HAP-1 (cell line): ENCODE results near the gene AREL1.
"Not testable (repeated sequence)": the region's sequence is repeated elsewhere in the genome, so short reads cannot be mapped to it uniquely, and the experiment has no call there.

Experiments
- DNase-seq, 2 experiments: peaks; one replicate each; pipeline ENCODE4 v3.0.0-alpha.2; 2016 to 2020; ENCODE audit warnings: low spot score in 2 of 2
- H3K27me3 ChIP-seq: fragments of 250-450 bp; sonication (Bioruptor Pico); 2 replicates; pipeline ENCODE4 v1.5.1; 2020; ENCODE audit warnings: low read depth, mild to moderate bottlenecking, moderate library complexity
- H3K36me3 ChIP-seq: fragments of 250-450 bp; sonication (Bioruptor Pico); replicated peaks from 2 replicates; pipeline ENCODE4 v1.5.1; 2020; ENCODE audit warnings: mild to moderate bottlenecking
- H3K4me1 ChIP-seq: fragments of 250-450 bp; sonication (Bioruptor Pico); 2 replicates; pipeline ENCODE4 v1.5.1; 2020; ENCODE audit warnings: mild to moderate bottlenecking
- H3K4me3 ChIP-seq: fragments of 250-450 bp; sonication (Bioruptor Pico); 2 replicates; pipeline ENCODE4 v1.5.1; 2020; ENCODE audit warnings: mild to moderate bottlenecking, moderate library complexity
- H3K9me3 ChIP-seq: fragments of 250-450 bp; sonication (Bioruptor Pico); 2 replicates; pipeline ENCODE4 v1.5.1; 2020; ENCODE audit warnings: mild to moderate bottlenecking, moderate library complexity
- in situ Hi-C: fragments of 300-500 bp; cut with MboI; formaldehyde crosslinking; loops from 3 replicates; pipeline ENCODE4 v1.14.3; 2020; ENCODE audit warnings: low sequenced_read_pairs, inconsistent platforms, mixed read lengths

The AREL1 gene, protein sequence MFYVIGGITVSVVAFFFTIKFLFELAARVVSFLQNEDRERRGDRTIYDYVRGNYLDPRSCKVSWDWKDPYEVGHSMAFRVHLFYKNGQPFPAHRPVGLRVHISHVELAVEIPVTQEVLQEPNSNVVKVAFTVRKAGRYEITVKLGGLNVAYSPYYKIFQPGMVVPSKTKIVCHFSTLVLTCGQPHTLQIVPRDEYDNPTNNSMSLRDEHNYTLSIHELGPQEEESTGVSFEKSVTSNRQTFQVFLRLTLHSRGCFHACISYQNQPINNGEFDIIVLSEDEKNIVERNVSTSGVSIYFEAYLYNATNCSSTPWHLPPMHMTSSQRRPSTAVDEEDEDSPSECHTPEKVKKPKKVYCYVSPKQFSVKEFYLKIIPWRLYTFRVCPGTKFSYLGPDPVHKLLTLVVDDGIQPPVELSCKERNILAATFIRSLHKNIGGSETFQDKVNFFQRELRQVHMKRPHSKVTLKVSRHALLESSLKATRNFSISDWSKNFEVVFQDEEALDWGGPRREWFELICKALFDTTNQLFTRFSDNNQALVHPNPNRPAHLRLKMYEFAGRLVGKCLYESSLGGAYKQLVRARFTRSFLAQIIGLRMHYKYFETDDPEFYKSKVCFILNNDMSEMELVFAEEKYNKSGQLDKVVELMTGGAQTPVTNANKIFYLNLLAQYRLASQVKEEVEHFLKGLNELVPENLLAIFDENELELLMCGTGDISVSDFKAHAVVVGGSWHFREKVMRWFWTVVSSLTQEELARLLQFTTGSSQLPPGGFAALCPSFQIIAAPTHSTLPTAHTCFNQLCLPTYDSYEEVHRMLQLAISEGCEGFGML

DNA sequence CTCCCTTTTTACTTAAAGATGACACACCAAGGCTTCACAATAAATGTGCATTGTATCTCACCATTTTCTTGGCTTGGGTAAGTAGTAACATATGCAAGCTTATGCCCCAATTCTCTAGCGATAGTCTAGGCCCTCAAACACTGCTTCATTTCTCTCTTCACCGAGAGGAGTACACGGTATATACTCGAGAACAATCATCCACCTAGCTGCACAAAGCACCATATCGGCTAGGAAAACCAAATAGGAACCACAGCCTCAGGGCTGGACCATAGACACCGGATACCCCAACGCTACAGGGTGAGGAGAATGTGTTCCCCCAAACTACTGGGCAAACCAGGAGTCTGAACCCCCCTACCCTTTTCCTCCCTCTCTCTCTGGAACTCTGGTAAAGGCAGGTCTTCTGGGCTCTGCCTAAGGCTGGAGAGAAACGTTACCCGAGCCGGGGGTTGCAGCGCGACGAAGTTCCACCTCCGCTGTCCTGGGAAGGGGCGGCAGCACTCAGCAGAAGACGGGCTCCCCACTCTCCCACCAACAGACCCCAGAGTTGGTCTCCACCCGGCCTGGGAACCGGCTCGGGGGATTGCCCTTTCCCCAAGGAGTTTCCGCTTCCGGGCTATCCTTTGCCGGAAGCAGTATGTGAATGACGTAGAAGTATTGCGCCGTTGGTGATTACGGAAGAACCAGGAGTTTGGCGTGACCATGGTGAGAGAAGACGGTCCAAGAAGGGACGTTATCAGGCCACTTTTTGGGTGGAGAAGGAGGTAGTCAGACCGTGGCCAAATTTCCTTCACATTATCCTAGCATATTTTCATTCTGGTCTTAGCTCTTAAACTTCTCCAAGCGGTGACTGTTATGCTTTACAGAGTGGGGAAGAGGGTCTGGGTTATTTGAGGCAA lies at the start of gene AREL1, which contains the start of gene FCF1:
Gene AREL1, minus strand, starts transcription at position 582 of the 896 bp plus-strand sequence. CDS start 27,465 bp downstream, outside the sequence.
Gene FCF1, plus strand, starts transcription at position 646 of the 896 bp plus-strand sequence. Its CDS starts 54 bp downstream, at position 700.
- Histone ChIP-seq H3K9me3 (no peaks in the 10 kb centered on the region), H3K36me3 (peaks cover 25% of the 10 kb centered on the region), H3K27me3 (no peaks in the 10 kb centered on the region), H3K4me3 (peak within 1 kb of the TSS; percentile 68), H3K4me1 (peaks cover 5% of the 10 kb centered on the region)
- DNase-seq, result peak; percentile 84 to 86
- in situ Hi-C loops, result no loop called here

DNA sequence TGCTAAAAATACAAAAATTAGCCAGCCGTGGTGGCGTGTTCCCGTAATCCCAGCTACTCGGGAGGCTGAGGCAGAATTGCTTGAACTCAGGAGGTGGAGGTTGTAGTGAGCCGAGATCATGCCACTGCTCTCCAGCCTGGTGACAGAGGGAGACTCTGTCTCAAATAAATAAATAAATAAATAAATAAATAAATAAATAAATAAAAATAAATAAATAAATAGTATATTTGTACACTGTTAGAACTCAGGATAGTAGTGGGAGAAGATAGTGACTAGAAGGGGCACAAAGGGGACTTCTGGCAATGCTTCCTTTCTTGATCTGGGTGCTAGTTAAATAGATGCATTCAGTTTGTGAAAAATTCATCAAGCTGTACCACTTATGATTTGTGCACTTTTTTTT lies 45.6 kb upstream of the AREL1 start:
- H3K27me3 ChIP-seq, H3K4me1 ChIP-seq, DNase-seq, H3K4me3 ChIP-seq, in situ Hi-C loops, H3K9me3 ChIP-seq, H3K36me3 ChIP-seq: not testable (repeated sequence)

DNA sequence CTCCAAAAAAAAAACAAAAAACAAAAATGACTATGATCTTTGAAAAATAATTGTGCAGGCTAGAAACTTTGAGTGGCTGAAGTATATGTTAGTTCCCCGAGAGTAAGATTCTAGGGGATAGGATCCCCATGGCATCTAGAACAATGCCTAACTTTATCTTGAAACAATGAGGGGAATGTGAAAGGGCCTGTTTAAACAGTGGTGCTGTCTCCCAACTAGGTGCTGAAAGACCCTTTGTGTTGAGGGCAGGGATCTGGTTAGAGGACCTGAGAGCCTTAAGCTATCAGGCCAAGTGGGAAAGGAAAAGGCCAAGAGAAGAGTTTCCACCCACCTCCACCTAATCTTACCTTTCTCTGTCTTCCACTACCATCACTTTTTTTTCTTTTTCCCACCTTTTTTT lies 43.4 kb upstream of the AREL1 start:
- DNase-seq, result no peak
- H3K36me3 ChIP-seq, result no peaks in the 10 kb centered on the region
- no peaks in the 10 kb centered on the region for H3K27me3 ChIP-seq
- no peaks in the 10 kb centered on the region for H3K9me3 ChIP-seq
- in situ Hi-C loops, result no loop called here
- no peak overlapping the region for H3K4me3 ChIP-seq
- H3K4me1 ChIP-seq, result no peaks in the 10 kb centered on the region

DNA sequence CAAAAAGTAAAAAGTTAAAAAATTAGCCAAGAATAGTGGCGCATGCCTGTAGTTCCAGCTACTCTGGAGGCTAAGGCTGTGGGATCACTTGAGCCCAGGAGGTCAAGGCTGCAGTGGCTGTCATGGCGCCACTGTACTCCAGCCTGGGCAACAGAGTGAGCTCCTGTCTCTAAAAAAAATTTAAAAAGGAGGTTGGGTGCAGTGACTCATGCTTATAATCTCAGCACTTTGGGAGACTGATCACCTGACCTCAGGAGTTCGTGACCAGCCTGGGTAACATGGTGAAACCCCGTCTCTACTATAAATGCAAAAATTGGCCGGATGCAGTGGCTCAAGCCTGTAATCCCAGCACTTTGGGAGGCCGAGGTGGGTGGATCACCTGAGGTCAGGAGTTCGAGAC lies 42.0 kb upstream of the AREL1 start:
- in situ Hi-C loops, result no loop called here
- Histone ChIP-seq H3K4me1 (no peaks in the 10 kb centered on the region), H3K27me3 (no peaks in the 10 kb centered on the region), H3K9me3 (no peaks in the 10 kb centered on the region), H3K36me3 (no peaks in the 10 kb centered on the region), H3K4me3 (no peak overlapping the region)
- DNase-seq, result no peak

DNA sequence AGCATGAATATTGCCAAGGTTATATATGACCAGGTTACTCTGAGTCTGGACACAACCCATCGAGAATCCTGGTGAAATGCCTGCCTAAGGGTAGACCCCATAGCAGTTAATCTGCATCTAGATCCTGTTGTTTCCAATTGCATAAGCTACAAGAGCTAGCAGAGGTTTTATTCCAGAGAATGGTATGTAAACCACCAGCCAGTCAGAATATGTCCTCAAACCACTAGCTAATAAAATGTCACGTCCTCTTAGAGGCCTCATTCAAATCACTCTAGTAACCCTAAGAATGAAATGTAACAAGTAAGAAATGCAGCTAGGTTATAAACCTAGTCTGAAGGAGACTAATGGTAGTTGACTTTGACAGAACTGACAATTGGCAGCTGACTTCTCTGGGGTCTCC lies 41.3 kb upstream of the AREL1 start:
- no peaks in the 10 kb centered on the region for H3K27me3 ChIP-seq
- in situ Hi-C loops, result no loop called here
- DNase-seq, result no peak
- H3K9me3 ChIP-seq, result no peaks in the 10 kb centered on the region
- H3K36me3 ChIP-seq, result no peaks in the 10 kb centered on the region
- H3K4me1 ChIP-seq, result no peaks in the 10 kb centered on the region
- H3K4me3 ChIP-seq, result no peak overlapping the region

DNA sequence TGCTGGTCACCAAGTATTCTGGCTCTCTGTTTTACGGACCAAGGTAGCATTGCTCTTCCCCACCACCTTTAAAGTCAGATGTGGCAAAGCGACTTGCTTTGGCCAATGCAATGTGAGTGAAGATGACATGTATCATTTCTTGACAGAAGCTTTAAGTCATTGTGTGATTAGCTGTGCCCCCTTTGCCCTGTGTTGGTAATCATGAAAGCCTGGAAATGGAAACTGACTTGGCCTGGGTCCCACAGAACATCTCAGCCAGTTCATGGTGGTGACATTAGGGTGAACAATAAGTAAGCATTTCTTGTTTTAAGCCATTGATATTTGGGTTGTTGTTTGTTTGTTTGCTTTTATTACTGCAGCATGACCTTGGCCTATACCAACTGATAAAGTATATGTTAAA lies 34.4 kb upstream of the AREL1 start:
- no peaks in the 10 kb centered on the region for H3K4me1 ChIP-seq
- in situ Hi-C loops, result no loop called here

DNA sequence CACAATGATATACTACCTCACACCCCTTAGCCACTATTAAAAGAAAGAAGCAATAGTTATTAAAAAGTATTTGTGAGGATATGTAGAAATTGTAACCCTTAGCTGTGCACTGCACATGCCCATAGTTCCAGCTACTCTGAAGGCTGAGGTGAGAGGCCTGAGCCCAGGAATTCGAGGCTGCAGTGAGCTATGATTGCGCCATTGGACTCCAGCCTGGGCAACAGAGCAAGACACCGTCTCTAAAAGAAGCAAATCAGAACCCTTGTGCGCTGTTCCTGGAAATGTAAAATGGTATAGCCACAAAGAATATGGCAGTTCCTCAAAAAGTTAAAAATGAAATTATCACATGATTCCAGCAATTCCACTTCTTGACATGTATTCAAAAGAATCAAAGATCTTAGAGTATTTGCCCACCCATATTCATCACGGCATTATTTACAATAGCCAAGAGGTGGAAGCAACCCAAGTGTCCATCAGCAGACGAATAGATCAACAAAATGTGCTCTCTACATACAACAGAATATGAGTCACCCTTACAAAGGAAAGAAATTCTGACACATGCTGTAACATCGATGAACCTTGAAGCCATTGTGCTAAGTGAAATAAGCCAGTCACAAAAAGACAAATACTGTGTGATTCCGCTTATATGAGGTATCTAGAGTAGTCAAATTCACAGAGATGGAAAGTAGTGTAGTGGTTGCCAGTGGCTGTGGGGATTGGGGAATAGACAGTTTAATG lies 26.6 kb upstream of the AREL1 start:
- peaks cover 18% of the 10 kb centered on the region; the same call in 1 of the 2 replicates for H3K36me3 ChIP-seq
- DNase-seq, result no peak
- in situ Hi-C loops, result no loop called here
- no peaks in the 10 kb centered on the region for H3K9me3 ChIP-seq
- H3K4me1 ChIP-seq, result no peaks in the 10 kb centered on the region
- H3K27me3 ChIP-seq, result no peaks in the 10 kb centered on the region
- H3K4me3 ChIP-seq, result no peak overlapping the region

More for the DNA sequence above, 34.4 kb upstream of the AREL1 start:
- no peaks in the 10 kb centered on the region for H3K27me3 ChIP-seq
- no peak overlapping the region for H3K4me3 ChIP-seq
- no peaks in the 10 kb centered on the region for H3K36me3 ChIP-seq
- DNase-seq, result no peak
- no peaks in the 10 kb centered on the region for H3K9me3 ChIP-seq

DNA sequence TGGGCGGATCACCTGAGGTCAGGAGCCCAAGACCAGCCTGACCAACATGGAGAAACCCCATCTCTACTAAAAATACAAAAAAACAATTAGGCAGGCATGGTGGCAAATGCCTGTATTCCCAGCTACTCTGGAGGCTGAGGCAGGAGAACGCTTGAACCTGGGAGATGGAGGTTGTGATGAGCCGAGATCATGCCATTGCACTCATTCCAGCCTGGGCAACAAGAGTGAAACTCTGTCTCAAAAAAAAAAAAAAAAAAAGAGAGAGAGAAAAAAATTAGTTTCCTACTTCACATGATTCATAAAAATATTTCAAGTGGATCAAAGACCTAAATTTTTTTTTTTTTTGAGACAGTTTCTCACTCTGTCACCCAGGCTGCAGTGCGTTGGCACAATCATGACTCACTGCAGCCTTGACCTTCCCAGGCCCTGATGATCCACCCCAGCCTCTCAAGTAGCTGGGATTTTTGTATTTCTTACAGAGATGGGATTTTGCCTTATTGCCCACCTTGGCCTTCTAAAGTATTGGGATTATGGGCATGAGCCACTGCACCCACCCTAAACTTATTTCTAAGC lies 25.0 kb upstream of the AREL1 start:
- no peaks in the 10 kb centered on the region for H3K9me3 ChIP-seq
- in situ Hi-C loops, result no loop called here
- no peaks in the 10 kb centered on the region for H3K27me3 ChIP-seq
- H3K4me3 ChIP-seq, result no peak overlapping the region
- H3K4me1 ChIP-seq, result no peaks in the 10 kb centered on the region
- H3K36me3 ChIP-seq, result peaks cover 31% of the 10 kb centered on the region
- no peak for DNase-seq

DNA sequence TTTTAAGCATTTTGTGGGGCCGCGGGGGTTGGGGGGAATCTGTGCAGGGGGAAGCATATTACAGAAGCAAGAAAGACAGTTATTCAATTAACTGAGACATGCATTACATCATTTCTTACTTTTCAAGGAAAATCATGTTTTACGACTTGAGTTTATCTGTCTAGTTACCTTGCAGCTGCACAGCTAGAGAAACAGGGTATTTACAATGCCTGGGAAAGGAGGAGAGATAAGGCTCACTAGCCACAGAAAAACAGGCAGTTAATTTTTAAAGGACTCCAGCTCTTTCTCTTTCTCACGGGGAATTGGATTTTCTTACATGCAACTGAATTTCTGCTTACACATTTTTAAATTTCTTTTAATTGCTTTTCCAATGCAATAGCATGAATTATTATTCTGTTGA lies 22.2 kb upstream of the AREL1 start:
- H3K27me3 ChIP-seq, result no peaks in the 10 kb centered on the region
- DNase-seq, result no peak
- in situ Hi-C loops, result no loop called here
- peaks cover 36% of the 10 kb centered on the region for H3K36me3 ChIP-seq
- no peaks in the 10 kb centered on the region for H3K4me1 ChIP-seq
- H3K4me3 ChIP-seq, result no peak overlapping the region
- H3K9me3 ChIP-seq, result no peaks in the 10 kb centered on the region

DNA sequence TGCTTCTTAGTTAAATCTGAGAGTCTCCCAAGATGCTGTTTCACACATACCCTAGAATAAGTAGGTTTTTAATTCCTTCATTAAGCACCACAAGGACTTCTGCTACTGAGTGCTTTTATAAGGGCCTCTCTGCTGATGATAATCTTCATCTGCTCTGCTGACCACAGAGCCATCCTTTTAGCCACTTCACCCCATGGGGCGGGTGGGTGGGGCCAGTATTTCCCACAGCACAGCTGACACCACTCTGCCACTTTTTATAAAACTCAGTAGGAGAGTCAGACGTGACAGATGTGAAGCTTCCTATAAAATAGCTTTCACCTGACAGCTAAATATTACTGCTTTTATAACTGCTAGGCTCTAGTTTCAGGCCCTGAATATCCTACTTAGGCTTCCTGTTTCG lies 20.3 kb upstream of the AREL1 start:
- H3K27me3 ChIP-seq, result no peaks in the 10 kb centered on the region
- DNase-seq, result no peak
- H3K4me3 ChIP-seq, result no peak overlapping the region
- H3K9me3 ChIP-seq, result no peaks in the 10 kb centered on the region
- H3K4me1 ChIP-seq, result no peaks in the 10 kb centered on the region
- in situ Hi-C loops, result no loop called here
- peaks cover 30% of the 10 kb centered on the region for H3K36me3 ChIP-seq

DNA sequence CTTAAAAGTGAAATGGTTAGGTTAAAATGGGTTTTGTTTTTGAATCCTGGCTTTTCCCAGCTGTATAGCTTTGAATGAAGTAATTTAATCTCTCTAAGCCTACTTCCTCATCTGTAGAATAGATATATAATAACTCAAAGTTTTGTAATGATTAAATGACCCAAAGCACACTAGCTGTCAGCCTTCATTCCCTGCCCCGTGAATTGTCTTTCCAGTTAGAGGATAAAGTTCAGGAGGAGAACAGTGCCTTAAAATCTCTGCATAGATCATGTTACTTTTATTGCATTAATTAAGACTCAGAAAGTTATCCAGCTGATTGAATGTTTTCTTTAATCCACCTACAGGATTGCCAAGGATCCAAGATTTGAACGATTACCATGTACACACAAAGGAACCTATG lies 19.5 kb upstream of the AREL1 start:
- H3K4me1 ChIP-seq, result no peaks in the 10 kb centered on the region
- in situ Hi-C loops, result no loop called here
- no peaks in the 10 kb centered on the region for H3K27me3 ChIP-seq
- peaks cover 30% of the 10 kb centered on the region for H3K36me3 ChIP-seq
- no peaks in the 10 kb centered on the region for H3K9me3 ChIP-seq
- no peak overlapping the region for H3K4me3 ChIP-seq
- no peak for DNase-seq

DNA sequence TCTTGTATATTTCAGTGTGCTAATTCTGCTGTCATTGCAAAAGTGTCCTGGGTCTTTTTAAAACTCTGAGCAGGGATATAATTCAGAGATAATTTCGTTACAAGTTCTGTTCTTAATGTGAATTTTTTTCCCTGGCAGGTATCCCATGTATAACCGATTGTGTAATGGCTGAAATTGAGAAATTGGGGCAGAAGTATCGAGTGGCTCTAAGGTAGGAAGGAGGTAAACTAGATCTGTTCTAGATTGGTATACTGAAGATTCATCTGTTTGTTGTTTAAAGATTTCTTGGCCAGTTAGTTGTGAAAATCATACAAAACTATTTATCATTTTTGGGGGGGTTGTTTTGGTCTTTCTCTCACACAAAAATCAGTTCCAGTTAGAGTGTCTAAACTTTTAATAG lies 10.3 kb upstream of the AREL1 start:
- peaks cover 18% of the 10 kb centered on the region for H3K36me3 ChIP-seq
- no peak overlapping the region for H3K4me3 ChIP-seq
- in situ Hi-C loops, result no loop called here
- no peaks in the 10 kb centered on the region for H3K4me1 ChIP-seq
- H3K9me3 ChIP-seq, result no peaks in the 10 kb centered on the region
- no peaks in the 10 kb centered on the region for H3K27me3 ChIP-seq
- DNase-seq, result no peak

DNA sequence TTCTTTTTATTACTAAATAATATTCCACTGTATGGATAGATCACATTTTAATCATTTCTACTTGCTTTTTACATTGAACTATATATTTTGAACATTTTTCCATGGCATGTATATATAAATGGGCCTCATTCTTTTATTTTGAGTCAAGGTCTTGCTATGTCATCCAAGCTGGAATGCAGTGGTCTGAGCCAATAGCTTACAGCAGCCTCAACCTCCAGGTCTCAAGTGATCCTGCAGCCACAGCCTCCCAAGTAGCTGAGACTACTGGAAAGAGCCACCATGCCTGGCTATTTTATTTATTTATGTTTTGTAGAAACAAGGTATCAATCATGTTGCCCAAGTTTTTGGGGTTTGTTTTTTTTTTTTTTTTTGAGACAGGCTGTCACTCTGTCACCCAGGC lies 7.6 kb upstream of the AREL1 start:
- H3K4me3 ChIP-seq, result no peak overlapping the region
- no peaks in the 10 kb centered on the region for H3K4me1 ChIP-seq
- no peaks in the 10 kb centered on the region for H3K9me3 ChIP-seq
- DNase-seq, result no peak
- peaks cover 40% of the 10 kb centered on the region for H3K36me3 ChIP-seq
- in situ Hi-C loops, result no loop called here
- H3K27me3 ChIP-seq, result no peaks in the 10 kb centered on the region
